Measurements from ENCODE around the gene TTC7B.

DNA sequence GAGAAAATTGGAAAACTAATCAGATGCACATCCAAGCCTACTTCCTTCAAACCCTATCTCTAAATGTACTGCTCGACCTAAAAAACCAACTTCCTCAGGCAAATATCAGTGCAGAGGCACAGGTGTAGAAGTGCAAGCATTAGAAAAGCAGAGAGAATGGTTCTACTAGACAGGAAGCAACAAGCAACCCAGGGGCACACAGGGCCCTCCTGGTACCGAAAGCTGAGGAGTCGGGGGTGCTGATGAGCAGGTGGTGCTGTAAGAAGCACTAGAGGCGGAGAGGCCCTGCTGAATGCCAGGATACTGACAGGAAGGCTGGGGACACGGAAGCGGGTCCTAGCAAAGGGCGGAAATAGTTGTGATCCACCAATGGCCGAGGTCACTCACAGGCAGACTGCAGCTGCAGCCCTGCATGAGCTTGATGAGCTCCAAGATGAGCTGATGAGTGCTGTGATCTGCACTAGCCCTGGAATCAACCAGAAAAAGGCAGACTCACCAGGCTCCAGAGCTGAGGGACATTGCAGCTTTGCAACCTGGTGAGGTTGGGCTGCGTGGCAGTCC is 85.9 kb downstream of the TTC7B start:
- TF ChIP-seq, protein P1, sequence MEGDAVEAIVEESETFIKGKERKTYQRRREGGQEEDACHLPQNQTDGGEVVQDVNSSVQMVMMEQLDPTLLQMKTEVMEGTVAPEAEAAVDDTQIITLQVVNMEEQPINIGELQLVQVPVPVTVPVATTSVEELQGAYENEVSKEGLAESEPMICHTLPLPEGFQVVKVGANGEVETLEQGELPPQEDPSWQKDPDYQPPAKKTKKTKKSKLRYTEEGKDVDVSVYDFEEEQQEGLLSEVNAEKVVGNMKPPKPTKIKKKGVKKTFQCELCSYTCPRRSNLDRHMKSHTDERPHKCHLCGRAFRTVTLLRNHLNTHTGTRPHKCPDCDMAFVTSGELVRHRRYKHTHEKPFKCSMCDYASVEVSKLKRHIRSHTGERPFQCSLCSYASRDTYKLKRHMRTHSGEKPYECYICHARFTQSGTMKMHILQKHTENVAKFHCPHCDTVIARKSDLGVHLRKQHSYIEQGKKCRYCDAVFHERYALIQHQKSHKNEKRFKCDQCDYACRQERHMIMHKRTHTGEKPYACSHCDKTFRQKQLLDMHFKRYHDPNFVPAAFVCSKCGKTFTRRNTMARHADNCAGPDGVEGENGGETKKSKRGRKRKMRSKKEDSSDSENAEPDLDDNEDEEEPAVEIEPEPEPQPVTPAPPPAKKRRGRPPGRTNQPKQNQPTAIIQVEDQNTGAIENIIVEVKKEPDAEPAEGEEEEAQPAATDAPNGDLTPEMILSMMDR (IDR thresholded peaks at IDR 0.05; ENCODE audit: insufficient read depth, low read length, poor library complexity, severe bottlenecking): no peak
- no peak for TF ChIP-seq EZH2phosphoT487 (conservative IDR thresholded peaks at IDR 0.05; ENCODE audit: low read length)

Measured in SU-DHL-6 (cell line).